H1 (cell line): ENCODE results near the gene LLGL2. TPM values are rescaled to one million over a fixed set of nuclear protein-coding genes. Genes with fewer than 3 reads are reported as not detected.

Experiments
- ATF2 ChIP-seq: IDR thresholded peaks from 2 replicates; pipeline ENCODE4 v1.6.1; 2012; ENCODE audit warnings: low read length, inconsistent platforms
- CHD7 ChIP-seq: fragments of 300-600 bp; sonication (generic); IDR thresholded peaks from 2 replicates; pipeline ENCODE4 v1.7.1; 2012; ENCODE audit warnings: low read length, moderate library complexity, mild to moderate bottlenecking, inconsistent platforms; ENCODE audit not compliant: insufficient replicate concordance
- JUND ChIP-seq: IDR thresholded peaks from 2 replicates; pipeline ENCODE4 v1.6.1; 2011; ENCODE audit warnings: mild to moderate bottlenecking, improper control_type of control experiment, low read length
- KDM1A ChIP-seq: fragments of 200-600, 300-600 bp; sonication (generic); IDR thresholded peaks from 2 replicates; pipeline ENCODE4 v1.7.1; 2016; ENCODE audit warnings: mild to moderate bottlenecking, low read length, borderline replicate concordance
- MAFK ChIP-seq: IDR thresholded peaks from 2 replicates; pipeline ENCODE4 v1.6.1; 2012; ENCODE audit warnings: low read depth, mild to moderate bottlenecking, improper control_type of control experiment, low read length
- polyA plus RNA-seq, 7 experiments: library from polyadenylated mRNA; depleted of rRNA in 3 of 7; stranded (reverse) in 5 of 7; unstranded in 2 of 7; fragments of >200 nt in 5 of 7; fragments of 200-250 nt in 2 of 7; gene quantifications; 1 replicate in 5 of 7; 2 replicates in 1 of 7; 4 replicates in 1 of 7; pipeline versions ENCODE4 v1.2.1 to v1.2.3, GENCODE V29; 2011 to 2013; ENCODE audit warnings: missing spikeins in 2 of 7, mixed read lengths in 2 of 7
- total RNA-seq: library from RNA; stranded (reverse); fragmentation: NEBNext Ultra II Directional; extraction: Animal tissue kit (Norgen Biotek cat#: 25700); gene quantifications from 2 replicates; pipeline ENCODE4 v1.2.1, GENCODE V29; 2021

The LLGL2 gene
- total and polyA plus RNA-seq, 2 of the 8 experiments (the other 6 are each of a cell fraction or from before 2014, with no cell fraction given): 64.5 to 77.1 TPM

GRCh38 chr17:75595284-75595919, 69.9 kb downstream of the LLGL2 start (continued):
- no peak for TF ChIP-seq CHD7
- TF ChIP-seq ATF2: no peak
- TF ChIP-seq MAFK: no peak
- no peak for TF ChIP-seq KDM1A
- TF ChIP-seq JUND: no peak
